Astrocyte (in vitro differentiated cells and primary cell): ENCODE measurements around the gene SLC38A11.

Experiments
- EZH2 ChIP-seq: IDR thresholded peaks from 2 replicates; pipeline ENCODE4 v1.6.1; 2012; ENCODE audit warnings: mild to moderate bottlenecking, low read length, inconsistent platforms; ENCODE audit not compliant: insufficient read depth
- TF ChIP-seq, protein P1 (sequence below): IDR thresholded peaks from 2 replicates; pipeline ENCODE4 v1.5.1; 2011; ENCODE audit warnings: low read depth, mild to moderate bottlenecking, inconsistent platforms, low read length, moderate library complexity; ENCODE audit not compliant: insufficient read depth

DNA sequence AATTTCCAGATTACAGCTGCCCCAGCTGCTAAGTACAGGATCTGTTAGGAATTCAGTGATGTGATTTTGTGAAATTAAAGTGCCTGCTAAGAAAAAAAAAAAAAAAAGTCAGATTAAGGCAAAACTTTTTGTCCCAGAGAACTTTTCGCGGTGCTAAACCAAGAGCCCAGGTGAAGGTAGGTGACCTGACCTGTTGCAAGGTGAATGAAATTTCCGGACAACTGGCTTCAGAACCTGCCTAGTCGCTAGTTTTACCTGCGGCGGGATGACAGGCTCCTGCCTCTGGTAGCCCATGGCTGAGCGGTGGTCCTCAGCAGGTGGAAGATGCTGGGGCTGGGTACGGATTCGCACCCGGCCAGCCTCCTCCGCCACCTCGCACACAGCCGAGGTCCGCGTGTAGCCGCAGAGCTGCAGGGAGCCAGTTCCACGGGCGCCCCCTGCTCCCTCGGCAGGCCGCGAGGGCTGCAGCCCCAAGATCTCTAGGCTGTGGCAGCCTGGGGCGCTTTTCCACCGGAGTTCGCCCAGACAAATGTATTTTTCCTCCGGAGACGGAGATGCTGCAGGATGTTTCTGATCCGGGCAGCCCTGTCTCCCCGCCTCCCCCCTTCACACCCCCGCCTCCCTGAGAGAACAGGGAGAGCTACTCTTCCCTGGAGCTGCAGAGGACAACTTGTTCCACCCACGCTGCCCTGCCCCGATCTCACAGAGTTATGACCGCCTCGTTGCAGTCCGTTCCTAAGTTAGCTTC, at the start of gene SLC38A11:
- TF ChIP-seq, protein P1, sequence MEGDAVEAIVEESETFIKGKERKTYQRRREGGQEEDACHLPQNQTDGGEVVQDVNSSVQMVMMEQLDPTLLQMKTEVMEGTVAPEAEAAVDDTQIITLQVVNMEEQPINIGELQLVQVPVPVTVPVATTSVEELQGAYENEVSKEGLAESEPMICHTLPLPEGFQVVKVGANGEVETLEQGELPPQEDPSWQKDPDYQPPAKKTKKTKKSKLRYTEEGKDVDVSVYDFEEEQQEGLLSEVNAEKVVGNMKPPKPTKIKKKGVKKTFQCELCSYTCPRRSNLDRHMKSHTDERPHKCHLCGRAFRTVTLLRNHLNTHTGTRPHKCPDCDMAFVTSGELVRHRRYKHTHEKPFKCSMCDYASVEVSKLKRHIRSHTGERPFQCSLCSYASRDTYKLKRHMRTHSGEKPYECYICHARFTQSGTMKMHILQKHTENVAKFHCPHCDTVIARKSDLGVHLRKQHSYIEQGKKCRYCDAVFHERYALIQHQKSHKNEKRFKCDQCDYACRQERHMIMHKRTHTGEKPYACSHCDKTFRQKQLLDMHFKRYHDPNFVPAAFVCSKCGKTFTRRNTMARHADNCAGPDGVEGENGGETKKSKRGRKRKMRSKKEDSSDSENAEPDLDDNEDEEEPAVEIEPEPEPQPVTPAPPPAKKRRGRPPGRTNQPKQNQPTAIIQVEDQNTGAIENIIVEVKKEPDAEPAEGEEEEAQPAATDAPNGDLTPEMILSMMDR: no peak
- TF ChIP-seq EZH2: no peak
